HG03457 (cell line): Measurements from ENCODE around the gene GPR61.

ENCODE experiments used
- ATAC-seq: cut with Tn5 transposase; IDR thresholded peaks from one replicate; pipeline ENCODE4 v1.9.1; 2021; ENCODE audit warnings: moderate number of reproducible peaks; ENCODE audit not compliant: unreplicated experiment

The GPR61 gene

DNA sequence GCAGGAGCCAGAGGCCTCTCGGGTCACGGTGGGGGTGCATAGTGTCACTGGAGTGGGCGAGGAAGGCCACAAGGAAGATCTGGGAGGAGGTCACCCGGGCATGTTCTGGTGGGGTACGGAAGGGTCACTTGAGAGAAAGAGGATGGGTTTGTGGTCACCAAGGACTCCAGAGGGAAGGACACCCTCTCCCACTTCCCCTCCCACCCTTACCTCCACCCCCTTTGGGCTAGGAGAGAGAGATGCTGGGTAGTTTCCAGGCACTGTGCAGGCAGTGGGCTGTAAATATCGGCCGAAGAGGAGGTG lies 30.8 kb upstream of the GPR61 start:
- ATAC-seq, result no peak

- no peak for ATAC-seq
These were observed 30.2 kb upstream of the GPR61 start, which contains the start of gene AMIGO1 for GRCh38 chr1:109509176-109510134. AMIGO1 (minus strand) TSS chr1:109509727; CDS start chr1:109508912, 815 bp downstream.

- no peak for ATAC-seq
These were observed 26.5 kb upstream of the GPR61 start for GRCh38 chr1:109513110-109513710.

- no peak for ATAC-seq
These were observed 24.8 kb upstream of the GPR61 start for GRCh38 chr1:109514846-109515245.

DNA sequence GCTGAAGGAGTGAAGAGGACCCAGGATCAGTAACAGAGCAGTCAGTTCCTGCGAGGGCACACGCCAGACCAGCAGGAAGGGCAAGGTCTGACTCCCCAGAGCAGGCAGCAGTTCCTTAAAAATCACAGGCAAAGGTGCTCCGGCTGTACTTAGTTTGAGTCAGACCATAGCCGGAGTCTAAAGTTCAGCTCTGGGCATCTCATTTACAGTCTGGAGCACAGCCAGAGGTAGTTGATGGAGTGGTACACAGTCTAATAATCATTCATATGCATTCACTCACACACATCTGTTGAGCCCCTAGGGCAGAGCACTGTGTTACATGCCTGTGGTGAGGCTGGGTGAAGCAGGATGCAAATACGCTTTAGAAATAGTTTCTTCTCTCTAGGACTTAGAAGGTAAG lies 22.8 kb upstream of the GPR61 start:
- ATAC-seq, result no peak

DNA sequence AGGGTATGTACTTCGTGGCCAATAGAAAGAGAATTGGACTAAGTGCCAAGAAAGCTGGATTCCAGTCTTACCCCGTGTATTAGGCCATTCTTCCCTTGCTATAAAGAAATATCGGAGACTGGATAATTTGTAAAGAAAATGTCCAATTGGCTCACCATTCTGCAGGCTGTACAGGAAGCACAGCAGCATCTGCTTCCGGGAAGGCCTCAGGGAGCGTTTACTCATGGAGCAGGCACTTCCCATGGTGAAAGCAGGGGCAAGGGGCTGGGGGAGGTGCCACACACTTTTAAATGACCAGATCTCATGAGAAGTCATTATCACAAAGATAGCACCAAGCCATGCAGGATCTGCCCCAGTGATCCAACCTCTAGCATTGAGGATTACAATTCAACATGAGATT lies 22.3 kb upstream of the GPR61 start:
- ATAC-seq, result no peak

DNA sequence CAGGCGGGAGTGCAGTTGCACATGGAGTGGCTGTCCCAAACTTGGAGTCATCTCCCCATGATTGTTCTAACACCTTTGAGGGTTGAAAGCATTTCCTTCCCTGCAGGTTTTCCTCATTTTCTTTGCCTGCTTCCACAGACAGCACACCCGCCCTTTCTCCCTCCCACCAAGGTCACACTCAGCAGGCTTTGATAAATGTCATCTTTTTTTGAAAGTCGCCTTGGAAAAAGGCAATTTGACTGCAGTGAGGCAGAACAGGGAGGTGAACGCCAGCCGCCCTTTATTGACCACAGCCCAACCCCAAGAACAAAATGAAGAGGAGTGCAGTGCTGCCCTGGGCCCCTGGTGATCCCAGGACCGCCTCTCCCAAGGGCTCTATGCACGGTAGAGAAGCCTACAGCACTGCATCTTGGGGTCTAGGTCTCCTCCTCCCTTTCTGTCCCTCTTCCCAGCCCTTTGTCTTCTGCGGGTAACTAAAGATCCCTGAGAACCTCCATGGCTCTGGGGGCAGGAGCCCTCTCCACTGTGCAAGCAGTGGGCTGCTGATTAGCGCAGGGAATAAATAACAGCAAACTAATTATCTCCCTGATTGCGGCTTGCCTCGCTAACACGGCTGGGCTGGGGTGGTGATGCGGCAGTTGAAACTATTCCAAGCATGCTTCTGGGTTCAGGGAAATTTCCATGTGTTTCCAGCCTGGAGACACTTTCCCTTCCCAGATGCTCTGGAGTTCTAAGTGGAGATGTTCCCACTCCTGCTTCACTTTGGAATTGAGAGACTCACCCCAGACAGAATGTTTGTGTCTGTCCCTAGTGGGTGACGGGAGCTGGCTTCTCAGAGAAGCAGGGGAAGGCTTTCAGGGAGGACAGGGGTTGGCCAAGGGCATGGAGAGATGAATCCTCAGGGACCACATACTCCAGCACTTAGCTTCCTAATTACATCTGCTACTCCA lies 18.4 kb upstream of the GPR61 start:
- no peak for ATAC-seq

- ATAC-seq, result no peak
These were observed 17.6 kb upstream of the GPR61 start for GRCh38 chr1:109522026-109522425.

DNA sequence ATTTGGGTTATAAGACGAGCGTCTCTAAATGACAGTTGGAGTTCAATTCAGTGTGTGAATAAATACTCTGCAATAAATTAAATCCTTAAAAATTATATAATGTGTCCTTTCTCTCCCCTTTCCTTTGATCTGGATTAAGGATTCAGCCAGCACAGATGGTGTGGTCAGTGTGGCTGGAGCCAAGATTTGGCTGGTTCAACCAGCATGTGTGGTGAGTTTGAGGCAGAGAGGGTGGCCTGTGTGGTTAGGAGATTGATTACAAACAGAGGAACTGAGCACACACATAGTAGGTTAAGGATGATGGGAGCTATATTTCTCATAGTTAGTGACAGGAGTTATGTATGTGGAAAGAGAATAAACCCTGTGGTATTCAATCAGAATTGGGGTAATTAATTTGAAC lies 16.0 kb upstream of the GPR61 start:
- no peak for ATAC-seq

GRCh38 chr1:109527098-109527811 lies 12.4 kb upstream of the GPR61 start:
- no peak for ATAC-seq

DNA sequence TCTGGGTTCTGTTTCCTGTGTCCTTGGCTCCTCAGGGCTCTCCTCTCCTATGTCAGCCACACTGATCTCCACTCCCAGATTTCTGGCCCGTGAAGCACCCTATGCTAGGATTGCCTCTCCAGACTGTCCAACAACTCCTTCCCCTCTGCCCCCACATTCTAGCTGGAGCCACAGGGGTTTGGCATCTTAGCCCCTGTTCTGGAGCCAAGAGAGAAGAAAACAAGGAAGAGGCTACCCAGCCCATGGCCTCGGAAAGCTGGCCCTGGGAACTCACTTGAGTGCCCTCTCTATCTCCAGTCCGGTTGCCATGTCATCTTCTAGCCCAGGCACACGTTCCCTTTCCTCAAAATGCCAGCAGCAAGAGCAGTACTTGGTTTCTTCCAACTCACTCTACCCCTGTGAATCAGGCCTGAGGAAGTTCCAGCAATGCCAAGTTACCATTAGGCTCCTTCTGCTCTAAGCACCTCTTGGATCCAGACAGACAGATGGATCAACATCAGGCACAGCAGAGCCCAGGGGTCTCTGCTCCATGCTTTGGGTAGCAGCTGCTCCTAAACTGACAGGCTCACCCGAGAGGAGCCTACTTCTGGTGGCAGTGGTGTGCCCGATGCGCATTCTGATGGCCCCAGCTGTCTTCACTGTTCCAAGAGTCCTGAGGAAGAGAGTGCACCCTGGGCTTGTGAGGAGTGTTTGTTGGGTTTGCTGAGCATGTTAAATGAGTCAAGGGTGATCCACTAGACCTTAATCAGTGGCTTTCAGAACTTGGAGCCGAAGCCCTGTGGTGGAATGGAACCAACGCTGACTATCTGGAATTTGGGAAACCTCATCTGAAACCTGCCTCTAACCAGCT lies 11.6 kb upstream of the GPR61 start:
- ATAC-seq, result no peak

DNA sequence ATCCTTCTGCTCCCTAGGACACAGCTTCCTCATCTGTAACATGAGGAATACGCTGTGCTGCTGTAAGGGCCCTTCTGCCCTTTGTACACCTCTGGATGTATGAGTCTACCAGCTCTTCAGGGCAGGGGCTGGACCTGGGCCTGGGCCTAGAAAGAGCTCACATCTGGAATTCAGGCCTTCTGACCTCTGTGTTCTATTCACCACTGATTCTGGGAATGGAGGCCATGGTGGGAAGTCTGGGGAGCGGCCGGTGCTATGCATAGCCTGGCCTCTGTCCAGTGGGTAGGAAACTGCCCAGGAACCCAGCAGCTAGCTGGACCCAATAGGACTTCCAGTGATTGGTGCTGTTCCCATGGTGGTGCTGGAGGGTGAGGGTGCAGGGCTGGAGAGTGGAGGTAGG lies 11.0 kb upstream of the GPR61 start:
- no peak for ATAC-seq

DNA sequence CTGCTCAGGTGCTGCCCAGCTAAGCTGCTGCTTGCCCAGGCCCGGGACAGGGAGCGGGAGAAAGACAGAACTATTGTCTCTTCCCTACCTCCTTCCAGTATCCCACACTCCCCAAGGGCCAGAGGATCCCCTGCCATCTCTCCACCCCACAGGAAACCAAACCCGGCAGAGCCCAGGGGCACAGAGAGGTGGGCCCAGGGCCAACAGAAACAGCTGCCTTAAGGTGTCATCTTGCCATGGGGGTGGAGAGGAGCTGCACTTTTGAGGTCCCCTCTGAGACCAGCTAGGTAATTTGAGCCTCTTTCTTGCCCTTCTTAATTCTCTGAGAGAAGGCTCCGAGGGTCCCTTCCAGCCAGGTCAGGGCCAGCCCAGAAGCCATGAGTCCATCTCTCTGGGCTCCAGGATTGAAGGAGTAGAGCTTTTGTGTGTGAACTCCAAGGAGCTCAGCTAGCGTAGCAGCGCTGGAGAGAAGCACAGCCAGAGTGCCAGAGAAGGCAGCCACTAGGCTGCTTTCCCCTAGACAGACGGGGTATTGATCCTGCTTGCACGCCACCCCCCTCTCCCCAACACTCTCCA lies 9.7 kb upstream of the GPR61 start:
- ATAC-seq, result no peak

GRCh38 chr1:109530457-109531087 lies 9.1 kb upstream of the GPR61 start:
- no peak for ATAC-seq

DNA sequence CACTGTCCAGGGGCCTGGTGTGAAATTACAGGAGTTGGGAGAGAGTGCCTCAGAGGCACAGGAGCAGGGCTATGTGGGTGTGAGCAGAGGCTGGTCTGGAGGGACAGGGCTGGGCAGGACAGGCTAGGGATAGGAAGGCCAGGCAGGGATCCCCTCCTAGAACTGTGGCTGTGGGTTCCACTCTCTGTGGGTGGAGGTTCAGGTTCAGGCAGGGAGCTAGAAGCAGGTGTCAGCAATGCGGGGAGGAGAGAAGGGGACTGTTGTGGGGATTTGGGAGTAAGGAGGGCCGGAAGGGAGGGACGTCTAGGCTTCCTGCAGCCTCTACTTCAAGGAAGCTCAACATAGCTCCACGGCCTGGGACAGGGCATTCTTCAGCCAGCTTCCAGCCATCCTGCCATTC lies 8.3 kb upstream of the GPR61 start:
- no peak for ATAC-seq

DNA sequence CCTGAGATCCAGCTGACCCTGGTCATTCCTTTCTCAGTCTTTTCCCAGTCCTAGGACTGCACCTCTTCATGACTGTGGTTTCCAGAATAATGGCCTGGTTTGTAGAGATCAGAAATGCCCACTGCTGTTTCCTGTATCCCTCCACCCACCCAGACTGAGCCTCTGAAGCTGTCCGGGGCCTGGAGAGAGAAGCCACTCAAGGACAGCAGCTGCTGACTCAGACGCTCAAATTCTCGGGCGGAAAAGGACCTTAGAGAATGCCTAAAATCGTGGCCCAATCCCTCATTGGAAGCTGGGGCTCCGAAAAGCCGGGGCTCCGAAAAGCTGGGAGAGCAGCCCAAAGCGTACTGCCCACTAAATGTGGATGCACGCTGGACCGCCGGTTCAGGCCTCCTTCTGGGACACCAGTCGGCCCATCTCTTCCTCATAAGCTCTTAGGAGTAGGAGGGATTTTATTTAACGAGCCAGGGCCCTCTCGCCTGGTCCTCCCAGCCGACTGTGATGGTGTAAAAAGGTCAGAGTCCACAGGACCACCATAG lies 7.8 kb upstream of the GPR61 start:
- no peak for ATAC-seq

DNA sequence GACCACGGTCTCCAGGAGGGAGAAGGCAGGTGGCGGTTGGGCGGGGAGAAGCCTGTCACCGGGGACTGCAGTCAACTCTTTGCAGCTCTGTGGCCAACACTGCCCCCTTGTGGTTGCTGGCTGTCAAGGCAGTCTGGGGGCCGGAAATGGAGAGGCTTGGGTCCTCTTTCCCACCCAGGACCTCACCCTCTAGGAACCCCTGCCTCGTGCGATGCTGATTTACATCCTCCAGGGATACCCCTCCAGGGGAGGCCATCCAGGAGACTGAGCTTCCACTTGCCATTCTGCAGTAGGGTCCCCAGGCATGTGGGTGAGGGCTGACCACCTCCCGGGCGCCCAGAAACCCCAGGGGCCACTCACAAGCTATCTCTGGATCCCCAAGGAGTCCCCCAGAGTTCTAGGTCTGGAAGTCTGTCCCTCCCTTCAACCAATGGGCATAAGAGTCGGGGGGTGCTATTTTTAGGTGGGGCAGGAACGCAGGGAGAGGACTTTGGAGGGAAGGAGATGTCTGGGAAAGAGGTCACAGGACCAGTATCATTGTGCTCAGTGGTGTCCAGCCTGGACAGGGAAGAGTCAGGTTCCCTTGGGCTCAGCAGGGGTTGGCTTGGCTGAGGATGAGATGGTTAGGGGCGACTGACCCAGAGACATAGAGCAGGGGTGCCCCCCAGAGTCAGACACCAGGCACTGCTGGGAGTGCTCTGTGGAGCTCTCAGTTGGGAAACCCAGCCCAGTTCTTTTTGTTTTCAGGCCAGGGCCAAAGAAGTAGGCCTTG lies 7.1 kb upstream of the GPR61 start:
- ATAC-seq, result no peak

DNA sequence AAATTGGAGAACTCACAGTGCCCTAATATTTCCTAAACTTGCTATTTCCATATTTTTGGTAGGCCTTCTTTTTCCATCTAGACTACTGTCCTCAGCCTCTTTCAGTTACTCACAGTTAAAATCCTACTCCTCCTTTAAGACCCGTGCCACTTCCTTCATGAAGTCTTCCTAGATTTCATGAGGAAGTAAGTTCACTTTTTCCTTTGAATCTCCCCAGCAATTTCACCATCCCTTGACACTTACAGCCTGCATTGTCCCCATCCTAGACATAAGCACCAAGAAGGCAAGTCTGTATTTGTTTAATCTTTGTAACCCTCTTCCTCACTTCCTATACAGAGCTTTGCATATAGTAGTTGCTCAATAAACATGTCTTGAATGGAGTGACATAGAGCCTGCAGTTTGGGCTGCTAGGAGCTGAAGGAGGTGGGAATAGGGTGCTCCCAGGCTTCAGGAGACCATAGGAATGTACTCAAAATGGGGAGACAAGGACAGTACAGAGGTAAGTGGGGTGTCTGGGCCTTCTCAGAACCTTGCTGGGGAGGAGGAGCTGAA lies 5.3 kb upstream of the GPR61 start:
- no peak for ATAC-seq
